ENCODE results near the gene CNTN6. TPM values are rescaled to one million over a fixed set of nuclear protein-coding genes. Genes with fewer than 3 reads are reported as not detected.

The CNTN6 gene
- total RNA-seq, 2 donors from 2014 or later, result not detected

GRCh38 chr3:1423566-1424089, 330.8 kb downstream of the CNTN6 start:
- WGBS, 2 donors, result 27 to 35% methylated on average over 3 of the region's 3 CpGs
- H3K4me3 ChIP-seq, result no peak overlapping the region
- H3K27ac ChIP-seq, result no peak overlapping the region
- H3K27me3 ChIP-seq, result no peaks in the 10 kb centered on the region
- intact Hi-C loops (cut with DNase I), result no loop called here
- no peaks in the 10 kb centered on the region for H3K9me3 ChIP-seq
- no peaks in the 10 kb centered on the region for H3K36me3 ChIP-seq (replicated peaks in 1 of 2; ENCODE audit: insufficient read depth in 1 of 2, low read depth in 2 of 2)
- H3K4me1 ChIP-seq, result no peaks in the 10 kb centered on the region
- ATAC-seq (no peak), DNase-seq (no peak)
- TF ChIP-seq CTCF (IDR thresholded peaks at IDR 0.05), result no peak
- TF ChIP-seq POLR2A (IDR thresholded peaks at IDR 0.05), result no peak

GRCh38 chr3:1439395-1439794, 346.6 kb downstream of the CNTN6 start:
- TF ChIP-seq POLR2A (IDR thresholded peaks at IDR 0.05) (no peak), CTCF (IDR thresholded peaks at IDR 0.05) (peak in 3 of 7 experiments; percentile 10 to 37 (median 21))
- H3K4me3 ChIP-seq, result no peak overlapping the region
- intact Hi-C loops (cut with DNase I), result no loop called here
- 58 to 70% methylated on average over 2 of the region's 2 CpGs for WGBS, 2 donors
- DNase-seq (peak; percentile 5 to 59 (median 16)), ATAC-seq (no peak)
- no peaks in the 10 kb centered on the region for H3K36me3 ChIP-seq (replicated peaks in 1 of 2; ENCODE audit: insufficient read depth in 1 of 2, low read depth in 2 of 2)
- H3K27me3 ChIP-seq, result no peaks in the 10 kb centered on the region
- H3K4me1 ChIP-seq, result no peaks in the 10 kb centered on the region
- no peak overlapping the region for H3K27ac ChIP-seq
- H3K9me3 ChIP-seq, result no peaks in the 10 kb centered on the region

GRCh38 chr3:1442271-1442670, 349.4 kb downstream of the CNTN6 start:
- WGBS, 2 donors, result 67 to 69% methylated on average over 3 of the region's 3 CpGs
- ATAC-seq (no peak), DNase-seq (no peak)
- H3K27ac ChIP-seq, result no peak overlapping the region
- no peak overlapping the region for H3K4me3 ChIP-seq
- no peaks in the 10 kb centered on the region for H3K36me3 ChIP-seq (replicated peaks in 1 of 2; ENCODE audit: insufficient read depth in 1 of 2, low read depth in 2 of 2)
- H3K4me1 ChIP-seq, result no peaks in the 10 kb centered on the region
- H3K9me3 ChIP-seq, result no peaks in the 10 kb centered on the region
- no peaks in the 10 kb centered on the region for H3K27me3 ChIP-seq
- TF ChIP-seq POLR2A (IDR thresholded peaks at IDR 0.05), result no peak
- TF ChIP-seq CTCF (IDR thresholded peaks at IDR 0.05), result no peak
- intact Hi-C loops (cut with DNase I), result no loop called here

GRCh38 chr3:1444195-1444594, 351.4 kb downstream of the CNTN6 start:
- H3K4me1 ChIP-seq, result no peaks in the 10 kb centered on the region
- H3K9me3 ChIP-seq, result no peaks in the 10 kb centered on the region
- no peak overlapping the region for H3K4me3 ChIP-seq
- WGBS, 2 donors, result 60 to 62% methylated on average over 3 of the region's 3 CpGs
- no peak overlapping the region for H3K27ac ChIP-seq
- H3K27me3 ChIP-seq, result no peaks in the 10 kb centered on the region
- no peak for TF ChIP-seq CTCF (IDR thresholded peaks at IDR 0.05)
- TF ChIP-seq POLR2A (IDR thresholded peaks at IDR 0.05), result no peak
- DNase-seq (no peak), ATAC-seq (no peak)
- intact Hi-C loops (cut with DNase I), result no loop called here
- no peaks in the 10 kb centered on the region for H3K36me3 ChIP-seq (replicated peaks in 1 of 2; ENCODE audit: insufficient read depth in 1 of 2, low read depth in 2 of 2)

GRCh38 chr3:1446531-1446930, 353.7 kb downstream of the CNTN6 start:
- no peak for ATAC-seq
- Histone ChIP-seq H3K27me3 (no peaks in the 10 kb centered on the region), H3K9me3 (no peaks in the 10 kb centered on the region), H3K36me3 (replicated peaks in 1 of 2; ENCODE audit: insufficient read depth in 1 of 2, low read depth in 2 of 2) (no peaks in the 10 kb centered on the region), H3K4me1 (no peaks in the 10 kb centered on the region), H3K27ac (no peak overlapping the region), H3K4me3 (no peak overlapping the region)
- DNase-seq, result no peak
- intact Hi-C loops (cut with DNase I), result no loop called here
- TF ChIP-seq CTCF (IDR thresholded peaks at IDR 0.05), result no peak

Data from body of pancreas (tissue), 4 donors.